Thoracic aorta (tissue), 2 donors: ENCODE results near the gene CYP2S1. TPM values are rescaled to one million over a fixed set of nuclear protein-coding genes. Genes with fewer than 3 reads are reported as not detected.
"Not testable (repeated sequence)": the region's sequence is repeated elsewhere in the genome, so short reads cannot be mapped to it uniquely, and the experiment has no call there.

ENCODE experiments used
- ATAC-seq: fragments of 150-250 bp; one replicate; pipeline ENCODE4 v1.8.0; 2017; ENCODE audit warnings: low read depth; ENCODE audit not compliant: insufficient number of reproducible peaks, low FRiP score
- DNase-seq: peaks from one replicate; pipeline ENCODE4 v3.0.0-alpha.2; 2020; ENCODE audit warnings: low spot score
- H3K27ac ChIP-seq, 2 donors: fragments of 200-600 bp; sonication (generic); 1 replicate in 1 of 2; 2 replicates in 1 of 2; pipeline ENCODE4 v1.5.1; 2016; ENCODE audit warnings: mild to moderate bottlenecking in 2 of 2, moderate library complexity in 2 of 2
- H3K27me3 ChIP-seq: fragments of 200-600 bp; sonication (generic); replicated peaks from 2 replicates; pipeline ENCODE4 v1.6.0; 2016; ENCODE audit warnings: mild to moderate bottlenecking; ENCODE audit not compliant: insufficient read depth
- H3K36me3 ChIP-seq: fragments of 200-600 bp; sonication (generic); one replicate; pipeline ENCODE4 v1.5.1; 2016
- H3K4me1 ChIP-seq, 2 donors: fragments of 200-600 bp; sonication (generic); 1 replicate in 1 of 2; 2 replicates in 1 of 2; pipeline versions ENCODE4 v1.5.1 to v1.6.0; 2016; ENCODE audit warnings: low read depth in 2 of 2, mild to moderate bottlenecking in 1 of 2; ENCODE audit not compliant: control insufficient read depth in 1 of 2
- H3K4me3 ChIP-seq: fragments of 200-600 bp; sonication (generic); 2 replicates; pipeline ENCODE4 v1.5.1; 2016; ENCODE audit warnings: mild to moderate bottlenecking
- H3K9me3 ChIP-seq: fragments of 200-600 bp; sonication (generic); 2 replicates; pipeline ENCODE4 v1.5.1; 2016
- total RNA-seq, 2 donors: library from RNA; depleted of rRNA; stranded (reverse); fragments of >200 nt; gene quantifications; one replicate each; pipeline versions ENCODE4 v1.1.0 to v1.2.3, GENCODE V29; 2016
- TF ChIP-seq, protein P1 (sequence below): fragments of 200-600 bp; sonication (generic); IDR thresholded peaks from one replicate; pipeline ENCODE4 v1.5.1; 2019; ENCODE audit warnings: antibody characterized with exemption

The CYP2S1 gene
- total RNA-seq, 2 donors from 2014 or later: 2.3 to 12.4 TPM

DNA sequence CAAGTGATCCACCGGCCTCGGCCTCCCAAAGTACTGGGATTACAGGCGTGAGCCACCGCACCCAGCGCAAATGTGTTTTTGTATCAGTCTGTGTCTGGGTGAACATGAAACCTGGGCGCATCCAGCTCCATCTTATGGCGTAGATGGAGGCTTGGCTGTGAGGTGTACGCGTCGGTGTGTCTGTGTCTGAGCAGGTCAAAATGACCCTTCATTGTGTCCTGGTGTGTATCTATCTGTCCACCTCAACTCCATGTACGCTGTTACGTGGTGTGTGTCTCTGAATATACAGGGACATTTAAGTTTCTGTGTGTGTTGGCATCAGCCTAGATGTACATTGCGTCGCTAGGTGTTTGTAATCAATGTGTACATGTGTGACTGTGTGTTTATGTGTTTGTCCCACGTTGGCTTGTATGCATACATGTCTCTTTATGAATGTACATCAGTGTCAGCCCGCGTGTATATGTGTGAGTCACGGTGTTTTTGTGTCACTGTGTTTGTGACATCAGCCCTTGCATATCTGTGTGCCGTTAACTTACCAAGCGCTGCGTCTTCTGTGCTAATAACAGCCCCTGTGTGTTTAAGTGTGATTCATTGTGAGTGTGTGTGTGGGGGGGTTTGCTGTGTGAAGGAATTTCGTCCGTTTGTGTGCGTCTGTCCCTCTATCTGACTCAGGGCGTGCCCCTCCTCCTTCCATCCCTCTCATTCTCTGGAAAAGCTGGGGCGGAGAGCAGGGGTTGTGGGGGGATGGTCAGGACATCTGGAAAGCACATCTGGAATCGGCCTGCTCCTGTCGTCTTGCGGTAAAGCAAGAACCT, 32.4 kb downstream of the CYP2S1 start:
- H3K27ac ChIP-seq: peak overlapping the region; percentile 85 to 95
- H3K27me3 ChIP-seq: no peaks in the 10 kb centered on the region
- peaks cover 12 to 76% of the 10 kb centered on the region in 2 donors for H3K4me1 ChIP-seq
- H3K9me3 ChIP-seq: no peaks in the 10 kb centered on the region
- H3K36me3 ChIP-seq: no peaks in the 10 kb centered on the region
- H3K4me3 ChIP-seq: peak overlapping the region; percentile 74
- DNase-seq (peak; percentile 91), ATAC-seq (peak; percentile 86)
- TF ChIP-seq, protein P1, sequence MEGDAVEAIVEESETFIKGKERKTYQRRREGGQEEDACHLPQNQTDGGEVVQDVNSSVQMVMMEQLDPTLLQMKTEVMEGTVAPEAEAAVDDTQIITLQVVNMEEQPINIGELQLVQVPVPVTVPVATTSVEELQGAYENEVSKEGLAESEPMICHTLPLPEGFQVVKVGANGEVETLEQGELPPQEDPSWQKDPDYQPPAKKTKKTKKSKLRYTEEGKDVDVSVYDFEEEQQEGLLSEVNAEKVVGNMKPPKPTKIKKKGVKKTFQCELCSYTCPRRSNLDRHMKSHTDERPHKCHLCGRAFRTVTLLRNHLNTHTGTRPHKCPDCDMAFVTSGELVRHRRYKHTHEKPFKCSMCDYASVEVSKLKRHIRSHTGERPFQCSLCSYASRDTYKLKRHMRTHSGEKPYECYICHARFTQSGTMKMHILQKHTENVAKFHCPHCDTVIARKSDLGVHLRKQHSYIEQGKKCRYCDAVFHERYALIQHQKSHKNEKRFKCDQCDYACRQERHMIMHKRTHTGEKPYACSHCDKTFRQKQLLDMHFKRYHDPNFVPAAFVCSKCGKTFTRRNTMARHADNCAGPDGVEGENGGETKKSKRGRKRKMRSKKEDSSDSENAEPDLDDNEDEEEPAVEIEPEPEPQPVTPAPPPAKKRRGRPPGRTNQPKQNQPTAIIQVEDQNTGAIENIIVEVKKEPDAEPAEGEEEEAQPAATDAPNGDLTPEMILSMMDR: no peak

DNA sequence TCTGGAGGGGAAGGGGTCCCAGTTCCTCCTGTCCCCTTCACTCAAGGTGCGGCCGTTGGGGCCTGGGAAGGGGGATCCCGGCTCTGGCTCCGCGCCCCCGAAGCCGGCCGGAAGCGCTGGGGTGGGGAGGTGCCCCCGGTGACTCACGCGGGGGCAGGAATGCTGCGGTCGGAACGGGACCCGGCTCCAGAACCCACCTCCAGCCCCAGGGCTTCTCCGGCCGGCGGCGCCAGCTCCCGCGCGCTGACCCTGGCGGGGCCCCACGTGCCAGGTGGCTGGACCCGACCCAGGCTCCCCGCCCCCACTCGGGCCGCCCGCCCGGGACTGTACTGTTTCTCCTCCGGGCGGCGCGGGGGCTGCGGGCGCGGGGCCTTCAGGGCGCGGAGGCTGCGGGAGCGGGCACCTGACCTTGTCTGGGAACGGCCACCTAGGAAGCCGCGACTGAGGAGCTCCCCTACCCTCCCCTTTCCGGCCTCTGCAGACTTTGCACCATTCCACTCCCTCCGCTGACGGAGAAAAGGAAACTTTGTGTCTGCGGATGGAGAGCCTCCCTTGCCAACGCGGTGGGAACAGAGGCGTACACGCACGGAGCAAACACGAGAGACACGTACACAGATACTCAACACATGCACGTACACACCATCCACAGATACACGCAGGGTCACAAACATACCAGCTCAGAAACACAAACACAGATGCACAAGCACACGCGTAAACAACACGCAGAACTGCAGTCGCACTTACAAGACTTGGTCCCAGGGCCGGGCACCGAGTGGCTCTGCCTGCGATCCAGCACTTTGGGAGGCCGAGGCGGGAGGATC, 33.2 kb downstream of the CYP2S1 start:
- Histone ChIP-seq H3K36me3 (peaks cover 3% of the 10 kb centered on the region), H3K4me1 (peaks cover 6 to 68% of the 10 kb centered on the region in 2 donors), H3K27ac (peak overlapping the region; percentile 85 to 95), H3K9me3 (no peaks in the 10 kb centered on the region), H3K4me3 (peak overlapping the region; percentile 74), H3K27me3 (no peaks in the 10 kb centered on the region)
- ATAC-seq (peak; percentile 62), DNase-seq (peak; percentile 34)
- TF ChIP-seq, protein P1: no peak

DNA sequence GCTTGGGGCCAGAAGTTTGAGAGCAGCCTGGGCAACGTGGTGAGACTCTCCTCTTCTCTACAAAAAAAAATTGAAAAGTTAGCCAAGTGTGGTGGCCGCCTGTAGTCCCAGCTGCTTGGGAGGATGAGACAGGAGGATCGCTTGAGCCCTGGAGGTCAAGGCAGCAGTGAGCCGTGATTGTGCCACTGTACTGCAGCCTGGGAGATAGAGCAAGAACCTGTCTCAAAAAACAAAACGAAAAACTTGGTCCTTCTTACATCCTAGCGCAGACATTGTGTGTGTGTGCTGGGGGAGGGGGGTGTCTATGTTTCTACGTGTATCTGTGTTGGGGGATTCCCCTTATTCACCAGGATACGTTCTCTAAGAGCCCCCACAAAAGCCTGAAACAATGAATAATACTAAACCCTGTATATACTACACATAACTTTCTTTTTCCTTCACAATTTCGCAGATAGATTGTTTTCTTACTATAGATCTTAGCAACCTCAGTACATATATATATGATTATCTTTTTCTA, 33.9 kb downstream of the CYP2S1 start:
- Histone ChIP-seq H3K27me3 (no peaks in the 10 kb centered on the region), H3K36me3 (peaks cover 4% of the 10 kb centered on the region), H3K9me3 (no peaks in the 10 kb centered on the region), H3K27ac (peak overlapping the region; percentile 85 to 95), H3K4me1 (peaks cover 6 to 61% of the 10 kb centered on the region in 2 donors), H3K4me3 (peak overlapping the region; percentile 74)
- ATAC-seq (no peak), DNase-seq (no peak)
- TF ChIP-seq, protein P1: no peak

DNA sequence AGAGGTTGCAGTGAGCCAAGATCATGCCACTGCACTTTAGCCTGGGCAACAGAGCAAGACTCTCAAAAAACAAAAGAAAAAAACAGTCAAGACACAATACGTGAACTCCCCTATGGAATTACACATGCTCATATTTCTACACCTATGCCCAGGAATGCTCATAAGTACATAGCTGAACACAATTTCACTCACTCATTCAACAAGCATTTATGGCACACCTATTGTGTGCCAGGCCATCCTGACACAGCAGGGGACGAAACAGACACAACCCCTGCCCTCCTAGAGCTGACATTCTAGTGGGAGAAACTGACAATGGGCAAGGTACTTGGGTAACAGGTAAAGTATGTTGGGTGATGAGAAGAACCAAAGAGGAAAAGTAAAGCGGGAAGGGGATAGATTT, 35.5 kb downstream of the CYP2S1 start:
- H3K36me3 ChIP-seq: peaks cover 9% of the 10 kb centered on the region
- H3K4me3 ChIP-seq: no peak overlapping the region
- H3K9me3 ChIP-seq: no peaks in the 10 kb centered on the region
- ATAC-seq: no peak
- TF ChIP-seq, protein P1: no peak
- no peak overlapping the region for H3K27ac ChIP-seq
- H3K27me3 ChIP-seq: no peaks in the 10 kb centered on the region
- H3K4me1 ChIP-seq: peaks cover 3 to 46% of the 10 kb centered on the region in 2 donors
- no peak for DNase-seq

DNA sequence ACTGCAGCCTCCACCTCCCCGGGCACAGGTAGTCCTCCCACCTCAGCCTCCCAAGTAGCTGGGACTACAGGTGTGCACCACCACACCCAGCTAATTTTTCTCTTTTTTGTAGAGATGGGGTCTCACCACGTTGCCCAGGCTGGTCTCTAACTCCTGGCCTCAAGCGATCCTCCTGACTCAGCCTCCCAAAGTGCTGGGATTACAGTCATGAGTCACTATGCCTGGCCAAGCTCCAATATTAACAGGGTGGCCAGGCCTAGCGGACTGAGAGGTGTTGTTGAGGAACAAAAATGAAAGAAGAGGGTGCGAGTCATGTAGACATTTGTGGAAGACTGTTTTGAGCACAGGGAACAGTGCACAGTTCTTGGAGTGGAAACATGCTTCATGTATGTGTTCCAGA, 36.3 kb downstream of the CYP2S1 start:
- DNase-seq, H3K27me3 ChIP-seq, H3K4me3 ChIP-seq, H3K27ac ChIP-seq, H3K9me3 ChIP-seq, ATAC-seq: not testable (repeated sequence)
- Histone ChIP-seq H3K4me1 (peaks cover 2 to 37% of the 10 kb centered on the region in 2 donors), H3K36me3 (peaks cover 17% of the 10 kb centered on the region)
